Measurements from ENCODE around the gene PEA15. TPM values are rescaled to one million over a fixed set of nuclear protein-coding genes. Genes with fewer than 3 reads are reported as not detected.

The PEA15 gene
- total and polyA plus RNA-seq, 4 donors, result 8.1 to 44.5 (median 11.1) TPM

GRCh38 chr1:160167056-160167455 lies 38.1 kb upstream of the PEA15 start:
- TF ChIP-seq HNF4A (conservative IDR thresholded peaks at IDR 0.05) (no peak), GABPA (IDR thresholded peaks at IDR 0.05 in 1 of 2, conservative IDR thresholded peaks at IDR 0.05 in 1 of 2) (no peak), SP1 (IDR thresholded peaks at IDR 0.05) (no peak), RXRA (IDR thresholded peaks at IDR 0.05) (no peak), FOXA1 (IDR thresholded peaks at IDR 0.05) (no peak), HNF4G (IDR thresholded peaks at IDR 0.05) (no peak), CTCF (IDR thresholded peaks at IDR 0.05; ENCODE audit: low read depth, low read length, missing input control) (no peak), ATF3 (IDR thresholded peaks at IDR 0.05) (no peak), NR2F2 (IDR thresholded peaks at IDR 0.05) (no peak), EGR1 (IDR thresholded peaks at IDR 0.05; ENCODE audit: low read depth in 2 of 2) (no peak), YY1 (IDR thresholded peaks at IDR 0.05) (no peak), REST (IDR thresholded peaks at IDR 0.05) (no peak), MAX (IDR thresholded peaks at IDR 0.05) (no peak), FOXA2 (IDR thresholded peaks at IDR 0.05) (no peak), TAF1 (conservative IDR thresholded peaks at IDR 0.05) (no peak), ZBTB33 (IDR thresholded peaks at IDR 0.05) (no peak), RAD21 (IDR thresholded peaks at IDR 0.05) (no peak), JUND (IDR thresholded peaks at IDR 0.05) (no peak)
- no peaks in the 10 kb centered on the region for H3K4me1 ChIP-seq (ENCODE audit: control insufficient read depth in 4 of 4, insufficient read depth in 4 of 4, low read length in 3 of 4)
- 90% methylated on average over 4 of the region's 4 CpGs for WGBS
- no peaks in the 10 kb centered on the region for H3K9me3 ChIP-seq (ENCODE audit: control insufficient read depth in 4 of 4, low read length in 3 of 4)
- no peaks in the 10 kb centered on the region for H3K36me3 ChIP-seq (ENCODE audit: control insufficient read depth in 4 of 4, insufficient read depth in 3 of 4, low read depth in 1 of 4, low read length in 3 of 4)
- no peak overlapping the region for H3K4me3 ChIP-seq (ENCODE audit: low read depth in 1 of 3, low read length in 3 of 3)
- no peak for DNase-seq (ENCODE audit: low spot score)
- no peak overlapping the region for H3K27ac ChIP-seq (ENCODE audit: low read depth in 1 of 2, low read length in 2 of 2)
- no peaks in the 10 kb centered on the region for H3K27me3 ChIP-seq (ENCODE audit: control insufficient read depth in 4 of 4, insufficient read depth in 4 of 4, low read length in 3 of 4)
- H3K9ac ChIP-seq (ENCODE audit: low read depth in 1 of 2, low read length in 2 of 2), result no peak overlapping the region
